ENCODE measurements around the gene RPS6KA2. TPM values are rescaled to one million over a fixed set of nuclear protein-coding genes. Genes with fewer than 3 reads are reported as not detected.
A peak's percentile ranks its signal among the peaks of the same experiment; 100 is the strongest.

Gene RPS6KA2
- polyA plus RNA-seq (2014; cell fraction: cytosol; rRNA removed): 10.1 and 12.3 TPM in 2 replicates
- 6.8 and 9.0 TPM in 2 replicates for polyA plus RNA-seq (2014; cell fraction: nucleus; rRNA removed)

DNA sequence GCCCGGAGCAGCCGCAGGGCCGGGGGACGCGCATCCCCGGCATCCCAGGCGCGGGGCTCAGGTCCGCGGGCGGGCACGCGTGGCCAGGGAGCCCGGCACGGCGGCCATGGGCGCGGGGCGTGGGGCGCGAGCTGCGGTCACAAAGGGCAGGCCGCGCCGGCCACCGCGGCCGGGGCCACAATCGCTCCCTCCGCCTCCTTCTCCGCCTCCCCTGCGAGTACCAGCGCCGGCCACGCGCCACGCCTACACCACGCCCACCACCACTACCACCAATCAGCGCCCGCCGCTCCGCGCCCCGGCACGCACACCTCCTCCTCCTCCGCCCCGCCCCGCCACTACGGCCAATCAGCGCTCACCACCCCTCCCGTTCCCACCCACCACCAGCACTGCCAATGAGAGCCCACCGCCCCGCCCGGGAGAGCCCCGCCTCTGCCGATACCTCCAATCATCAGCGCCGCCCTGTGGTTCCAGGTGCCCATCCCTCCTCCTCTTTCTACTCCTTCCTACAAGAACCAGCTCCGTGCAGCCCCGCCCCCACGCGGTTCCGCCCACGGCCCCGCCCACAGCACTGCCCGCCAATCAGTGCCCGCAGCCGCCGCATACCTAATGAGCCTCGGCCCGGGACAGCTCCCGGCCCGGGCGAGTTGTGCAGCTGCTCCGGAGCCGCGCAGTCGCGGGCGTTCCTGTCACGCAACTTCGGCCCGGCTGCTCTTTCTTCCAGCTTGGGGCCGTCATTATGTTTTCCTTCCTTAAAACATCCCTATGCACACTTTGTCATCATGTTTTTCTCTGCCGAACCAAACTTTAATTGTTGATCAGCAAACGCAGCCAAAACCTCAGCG, at the start of gene RPS6KA2:
RPS6KA2 (minus strand) TSS at position 219 of the 842 bp plus-strand sequence. CDS start 232 bp downstream, outside the sequence.
- peak; percentile 99 for DNase-seq (ENCODE audit: low spot score)

DNA sequence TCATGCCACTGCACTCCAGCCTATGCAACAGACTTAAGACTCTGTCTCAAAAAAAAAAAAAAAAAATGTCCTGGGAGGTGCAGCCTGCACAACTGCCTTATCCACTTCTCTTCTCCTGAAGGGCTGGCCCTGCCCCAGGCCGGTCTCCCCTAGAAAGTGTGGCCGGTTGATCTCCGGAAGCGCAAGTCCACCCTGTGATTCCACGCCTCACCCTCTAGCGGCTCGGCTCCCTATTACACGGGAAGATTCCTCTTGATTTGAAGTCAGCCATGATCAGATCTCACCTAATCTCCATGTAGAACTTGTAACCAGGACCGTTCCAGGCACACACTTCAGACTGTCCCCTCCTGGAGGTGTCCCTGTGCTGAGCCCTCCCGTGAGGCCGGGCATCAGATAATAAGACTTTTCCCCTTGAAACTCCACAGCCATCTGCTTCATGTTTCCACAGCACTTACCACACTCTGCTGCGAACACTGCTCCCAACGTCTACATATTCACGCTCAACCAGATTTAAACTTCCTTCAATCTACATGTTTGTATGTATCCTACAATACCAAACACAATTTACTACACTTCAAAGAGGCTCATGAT, 49.3 kb upstream of the RPS6KA2 start:
- no peak for DNase-seq (ENCODE audit: low spot score)

DNA sequence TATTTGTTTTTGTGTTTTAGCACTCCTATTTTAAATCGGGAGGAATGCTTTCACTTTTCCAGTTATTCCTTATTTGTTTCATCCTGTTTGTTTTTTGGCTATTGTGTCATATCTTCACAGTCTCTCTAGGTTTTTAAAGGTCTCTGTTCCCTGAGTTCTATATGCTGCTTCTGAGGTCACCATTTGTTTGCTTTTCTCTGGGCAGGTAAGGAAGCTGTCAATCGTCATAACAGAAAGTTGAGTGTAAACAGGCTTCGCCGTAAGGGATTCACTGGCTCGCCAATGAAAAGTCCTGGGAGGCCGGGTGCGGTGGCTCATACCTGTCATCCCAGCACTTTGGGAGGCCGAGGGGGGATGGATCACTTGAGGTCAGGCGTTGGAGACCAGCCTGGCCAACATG, 48.7 kb upstream of the RPS6KA2 start:
- no peak for DNase-seq (ENCODE audit: low spot score)

DNA sequence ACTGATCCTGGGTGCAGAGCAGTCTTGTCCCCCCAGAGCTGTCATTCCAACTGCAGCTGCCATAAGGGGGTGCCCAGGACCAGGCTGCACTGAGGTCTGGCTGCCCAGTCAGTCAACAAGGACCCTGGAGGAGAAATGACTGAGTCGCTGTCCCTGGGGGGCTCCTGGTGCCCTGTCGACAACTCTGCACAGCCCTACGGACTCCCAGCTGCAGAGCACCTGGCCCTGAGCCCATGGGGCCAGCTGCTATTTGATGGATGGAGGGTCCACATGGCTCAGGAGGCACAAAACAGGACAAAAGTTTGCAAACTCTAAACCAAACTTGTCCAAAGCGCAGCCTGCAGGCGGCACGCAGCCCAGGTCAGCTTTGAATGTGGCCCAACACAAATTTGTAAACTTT, 46.3 kb upstream of the RPS6KA2 start:
- no peak for DNase-seq (ENCODE audit: low spot score)

DNA sequence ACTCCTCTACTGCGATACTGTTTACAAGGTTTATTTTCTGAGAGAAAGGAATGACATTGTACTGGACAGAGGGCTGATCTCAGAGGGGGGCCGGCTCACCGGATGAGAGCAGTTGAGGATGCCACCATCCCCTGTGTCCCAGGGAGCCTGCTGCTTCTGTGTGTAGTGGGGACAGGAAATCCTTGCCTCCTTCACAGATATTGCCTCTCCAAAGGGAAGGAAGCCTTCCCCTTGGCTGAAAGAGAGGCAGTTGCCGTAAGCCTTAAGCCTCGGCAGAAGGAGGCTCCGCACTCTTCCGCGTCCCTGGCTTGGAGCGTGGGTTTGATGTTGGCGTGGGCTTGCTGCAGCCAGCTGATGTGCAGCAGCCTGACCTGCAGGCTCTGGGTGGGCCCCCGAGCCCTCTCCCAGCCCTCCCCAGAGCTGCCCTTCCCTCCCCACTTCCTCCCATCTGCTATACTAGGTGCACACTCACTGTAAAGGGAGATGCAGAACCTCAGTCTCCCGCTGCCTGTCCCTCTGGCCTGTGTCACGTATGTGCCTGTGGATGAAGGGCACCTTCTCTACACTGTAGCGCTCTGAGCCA, 45.7 kb upstream of the RPS6KA2 start:
- no peak for DNase-seq (ENCODE audit: low spot score)

DNA sequence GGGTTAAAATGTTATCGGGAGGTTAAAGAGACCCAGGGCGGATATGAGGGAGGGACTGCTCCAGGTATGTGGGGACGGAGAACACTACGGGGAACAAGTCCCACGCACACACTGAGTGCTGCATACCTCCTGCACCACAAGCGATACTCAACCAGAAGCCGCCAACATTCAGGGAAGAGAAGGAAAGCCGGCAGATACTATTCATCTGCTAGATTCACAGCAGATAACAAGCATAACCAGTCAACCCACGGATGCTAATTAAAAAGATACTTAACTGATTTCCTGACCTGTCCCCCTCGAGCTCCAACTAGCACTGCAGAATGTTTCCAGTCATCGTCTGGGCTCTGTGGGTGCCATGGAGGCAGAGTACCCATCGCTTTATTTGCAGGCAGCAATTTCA, 45.1 kb upstream of the RPS6KA2 start:
- peak; percentile 30 for DNase-seq (ENCODE audit: low spot score)

DNA sequence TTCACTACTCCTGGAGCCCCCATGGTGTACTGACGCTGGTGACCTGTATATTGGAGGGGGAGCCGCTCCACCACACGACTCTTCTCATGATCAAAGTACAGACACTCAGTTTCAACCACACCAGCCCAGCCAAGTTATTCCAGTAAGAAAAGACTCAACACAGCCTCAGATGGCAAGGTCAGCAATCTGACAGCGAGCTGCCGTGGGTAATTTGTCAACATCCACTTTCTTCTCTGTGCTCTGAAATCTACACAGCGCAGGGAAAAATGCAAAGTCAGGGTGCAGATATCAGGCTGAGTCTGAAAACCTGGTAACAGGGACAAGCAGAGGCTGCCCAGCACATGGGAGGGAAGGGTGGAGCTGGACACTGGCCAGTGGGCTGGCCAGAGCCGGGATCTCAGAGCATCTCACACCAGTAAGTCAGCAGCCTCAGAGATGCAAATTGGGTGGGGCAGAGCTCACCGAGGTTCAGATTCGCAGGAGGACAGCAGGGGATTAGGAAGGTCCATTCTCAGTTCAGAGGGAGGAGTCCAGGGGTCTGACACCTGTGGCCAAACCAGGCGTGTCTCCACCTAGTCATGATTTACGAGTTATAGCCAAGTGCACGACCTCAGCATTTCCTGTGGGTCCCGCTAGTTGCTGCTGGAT, 44.5 kb upstream of the RPS6KA2 start:
- no peak for DNase-seq (ENCODE audit: low spot score)

DNA sequence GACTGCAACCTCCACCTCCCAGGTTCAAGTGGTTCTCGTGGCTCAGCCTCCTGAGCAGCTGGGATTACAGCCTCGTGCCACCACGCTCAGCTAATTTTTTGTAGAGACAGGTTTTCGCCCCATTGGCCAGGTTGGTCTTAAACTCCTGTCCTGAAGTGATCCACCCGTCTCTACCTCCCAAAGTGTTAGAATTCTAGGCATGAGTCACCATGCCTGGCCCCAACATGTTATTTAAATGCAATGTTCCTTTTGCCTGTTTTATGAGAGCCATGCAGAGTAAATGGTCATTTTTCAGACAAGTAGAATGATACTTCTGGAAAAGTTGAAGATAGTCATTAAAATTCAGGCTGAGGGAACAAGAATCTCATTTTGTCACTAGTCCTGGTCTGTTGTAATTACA, 43.8 kb upstream of the RPS6KA2 start:
- DNase-seq (ENCODE audit: low spot score): no peak

DNA sequence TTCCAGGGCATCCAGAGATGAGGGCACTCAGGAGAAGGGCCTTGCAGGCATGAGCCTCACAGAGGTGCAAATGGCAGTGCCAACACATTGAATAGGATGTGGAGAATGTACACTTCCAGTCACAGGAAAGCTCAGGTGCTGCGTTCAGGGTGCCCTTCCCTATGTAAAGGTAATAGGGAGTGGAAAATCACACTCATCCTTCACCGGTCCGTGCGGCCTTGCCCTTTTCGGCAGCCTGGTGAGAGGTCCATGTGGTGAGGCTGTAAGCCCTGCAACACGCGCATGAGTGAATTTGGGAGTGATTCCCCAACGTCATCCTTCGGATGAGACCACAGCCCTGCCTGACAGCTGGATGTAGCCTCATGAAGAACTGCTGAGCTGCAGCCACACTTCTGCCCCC, 43.0 kb upstream of the RPS6KA2 start:
- DNase-seq (ENCODE audit: low spot score): no peak

DNA sequence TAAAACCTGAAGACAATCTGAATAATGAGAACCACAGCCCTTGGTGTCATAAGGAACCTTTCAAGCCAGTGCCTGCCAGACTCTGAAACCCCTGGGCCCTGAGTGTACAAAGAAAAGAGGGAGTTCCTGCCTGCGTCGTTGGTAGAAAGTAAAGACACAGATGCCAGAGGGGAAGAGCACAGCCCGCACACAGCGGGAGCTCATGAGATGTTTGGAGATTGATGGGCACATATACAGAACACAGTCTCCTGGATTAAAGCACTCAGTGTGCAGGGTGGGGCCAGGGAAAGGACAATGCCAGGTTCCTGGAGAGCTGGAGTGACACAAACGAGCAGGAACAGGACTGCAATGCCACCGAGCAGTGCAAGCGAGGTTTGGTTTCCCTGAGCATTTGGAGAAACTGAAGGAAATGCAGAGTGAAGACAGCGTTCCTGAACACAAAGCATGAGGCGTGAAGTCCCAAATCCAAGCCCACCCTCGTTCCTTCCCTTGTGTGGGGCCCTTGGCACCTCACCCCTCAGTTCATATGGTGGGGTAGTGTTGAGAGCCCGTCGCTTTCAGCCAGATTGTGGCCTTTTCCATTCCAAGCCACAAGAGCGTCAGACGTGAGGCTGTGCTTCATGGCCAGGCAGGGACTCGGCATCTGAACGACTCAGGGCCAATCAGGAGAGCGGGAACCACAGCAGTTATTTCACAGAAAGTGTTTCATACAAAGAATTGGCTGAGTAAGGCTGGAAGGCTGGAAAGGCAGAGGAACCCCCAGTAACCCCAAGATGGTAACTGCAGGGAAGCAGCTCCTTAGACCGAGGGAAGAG, 41.0 kb upstream of the RPS6KA2 start:
- DNase-seq (ENCODE audit: low spot score): no peak

DNA sequence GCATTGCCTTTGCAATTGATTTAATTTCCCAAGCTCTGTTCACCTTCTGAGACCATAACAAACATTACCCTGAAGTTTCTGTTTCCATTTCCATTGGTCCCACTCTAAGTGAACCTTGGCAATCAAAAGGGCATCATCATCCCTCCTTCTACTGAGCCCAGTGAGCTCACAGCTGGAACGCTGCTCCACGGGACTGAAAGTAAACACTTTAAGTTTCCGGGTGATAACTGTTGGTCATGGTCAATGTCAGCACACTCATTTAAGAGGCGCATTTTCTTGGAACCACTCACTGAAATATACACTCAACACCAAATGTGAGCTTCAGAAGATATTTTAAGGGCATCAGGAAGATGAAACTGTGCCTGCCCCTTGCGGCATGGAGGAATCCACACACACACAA, 37.1 kb upstream of the RPS6KA2 start:
- DNase-seq (ENCODE audit: low spot score): no peak

DNA sequence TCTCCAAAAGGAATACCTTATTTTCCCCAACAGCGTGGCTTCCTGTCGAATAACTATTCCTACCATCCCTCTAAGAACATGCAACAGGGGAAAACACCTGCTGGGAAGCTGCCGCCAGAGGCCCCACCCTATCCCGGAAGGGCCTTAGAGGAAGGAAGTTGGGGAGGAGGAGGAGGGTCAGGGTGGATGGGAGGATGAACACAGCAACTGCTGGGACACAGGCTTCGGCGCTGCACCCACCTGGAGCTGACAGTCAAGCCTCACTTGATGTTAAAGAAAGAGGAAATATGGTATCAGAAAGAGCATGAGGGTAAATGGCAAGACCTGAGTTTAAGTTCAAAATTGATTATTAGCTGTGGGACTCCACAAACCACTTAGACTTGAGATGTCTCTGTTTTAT, 36.5 kb upstream of the RPS6KA2 start:
- DNase-seq (ENCODE audit: low spot score): no peak

DNA sequence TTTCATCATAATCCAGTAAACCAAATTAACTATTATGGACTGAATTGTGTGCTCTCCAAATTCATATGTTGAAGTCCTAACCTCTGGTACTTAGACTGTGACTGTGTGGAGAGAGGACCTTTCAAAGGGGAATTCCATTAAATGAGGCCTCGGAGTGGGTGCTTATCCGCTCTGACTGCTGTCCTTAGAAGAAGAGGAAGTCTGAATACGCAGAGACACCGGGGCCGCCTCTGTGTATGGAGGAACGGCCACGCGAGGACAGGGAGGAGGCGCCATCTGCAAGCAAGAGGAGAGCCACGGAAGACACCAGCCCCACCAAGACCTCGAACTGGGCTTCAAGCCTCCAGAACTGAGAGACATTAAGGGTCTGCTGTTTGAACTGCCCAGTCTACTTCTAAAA, 35.6 kb upstream of the RPS6KA2 start:
- DNase-seq (ENCODE audit: low spot score): no peak

DNA sequence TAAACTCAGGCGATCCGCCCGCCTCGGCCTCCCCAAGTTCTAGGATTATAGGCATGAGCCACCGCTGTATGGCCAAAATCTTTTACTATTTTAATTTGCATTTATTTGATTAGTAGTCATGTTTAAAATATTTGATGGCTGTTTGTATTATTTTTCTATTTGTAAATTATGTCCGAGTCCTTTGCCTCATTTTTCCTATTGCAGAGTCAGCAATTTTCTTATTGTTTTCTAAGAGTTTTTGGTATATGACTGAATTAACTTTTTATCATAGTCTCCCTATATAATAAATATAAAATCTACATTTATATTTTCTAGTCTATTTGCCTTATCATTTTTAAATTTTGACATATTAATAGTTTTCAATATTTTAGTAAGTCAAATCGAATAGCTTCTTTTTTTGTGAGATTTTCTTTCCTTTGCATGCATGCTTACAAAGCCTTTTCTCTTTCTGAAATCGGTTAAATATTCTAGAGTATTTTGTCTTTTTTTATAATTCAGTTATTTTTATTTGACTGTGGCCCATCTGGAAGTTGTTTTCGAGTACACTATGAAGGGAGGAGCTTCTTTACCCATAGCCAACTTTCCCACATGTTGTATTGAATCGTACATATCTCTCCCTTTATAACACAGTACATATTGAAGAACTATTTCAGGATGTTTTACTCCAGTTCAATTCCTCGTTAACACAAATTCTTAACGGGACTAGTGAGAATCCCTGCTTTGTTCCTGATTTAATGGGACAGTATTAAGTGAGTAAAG, 34.5 kb upstream of the RPS6KA2 start:
- DNase-seq (ENCODE audit: low spot score): no peak

DNA sequence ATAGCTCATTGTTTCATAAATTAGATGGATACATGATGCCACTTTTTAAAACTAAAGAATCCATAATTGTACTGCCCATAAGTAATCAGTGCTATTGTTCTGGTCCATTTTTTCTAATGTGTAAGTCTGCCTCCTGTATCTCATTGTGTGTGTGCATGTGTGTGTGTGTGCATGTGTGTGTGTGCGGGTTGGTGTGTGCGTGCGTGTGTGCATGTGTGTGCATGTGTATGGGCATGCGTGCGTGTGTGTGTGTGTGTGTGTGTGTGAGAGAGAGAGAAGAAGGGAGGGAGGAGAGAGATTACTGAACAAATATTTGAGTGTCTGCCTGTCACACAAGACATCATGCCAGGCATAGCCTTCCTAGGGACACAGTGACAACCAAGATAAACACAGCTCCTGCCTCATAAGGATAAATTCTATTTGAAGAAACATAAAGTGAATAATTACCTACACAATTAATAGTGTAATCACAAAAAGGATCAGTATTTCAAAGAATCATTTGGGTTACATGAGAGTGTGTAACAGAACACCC, 33.2 kb upstream of the RPS6KA2 start:
- no peak for DNase-seq (ENCODE audit: low spot score)

DNA sequence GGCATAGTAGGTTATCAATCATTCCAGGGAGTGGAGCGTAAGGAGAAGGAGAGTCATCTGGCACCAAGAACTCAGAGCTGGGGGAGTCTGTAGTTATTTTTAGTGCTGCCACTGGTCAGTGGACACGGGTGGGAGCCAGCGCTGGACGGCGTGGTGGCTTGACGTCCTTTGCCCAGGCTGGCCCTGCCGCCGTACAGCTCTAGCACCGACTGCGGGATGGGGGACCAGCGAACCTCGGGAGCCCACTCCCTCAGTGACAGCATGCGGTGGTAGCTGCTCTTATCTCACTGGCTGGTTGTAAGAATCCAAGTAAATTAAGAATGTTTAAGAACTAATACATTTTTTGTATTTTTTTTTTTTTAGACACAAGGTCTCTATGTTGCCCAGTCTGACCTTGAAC, 32.5 kb upstream of the RPS6KA2 start:
- no peak for DNase-seq (ENCODE audit: low spot score)

DNA sequence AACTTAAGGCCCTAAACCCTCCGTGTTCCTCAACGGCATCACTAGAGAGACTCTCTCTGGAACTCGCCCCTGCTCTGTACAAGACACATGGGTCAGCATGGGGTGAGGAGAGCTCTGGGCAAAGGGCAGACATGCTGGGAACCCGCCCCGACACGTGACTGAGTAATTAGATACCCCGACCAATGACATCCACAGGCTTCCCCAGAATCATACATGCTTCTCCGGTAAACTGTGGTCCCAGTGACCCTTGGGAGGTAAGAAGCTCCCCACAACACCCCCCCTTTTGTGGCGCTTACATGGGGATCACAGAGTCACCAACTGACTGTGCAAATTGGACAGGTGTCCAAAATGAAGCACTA, 31.7 kb upstream of the RPS6KA2 start:
- no peak for DNase-seq (ENCODE audit: low spot score)

DNA sequence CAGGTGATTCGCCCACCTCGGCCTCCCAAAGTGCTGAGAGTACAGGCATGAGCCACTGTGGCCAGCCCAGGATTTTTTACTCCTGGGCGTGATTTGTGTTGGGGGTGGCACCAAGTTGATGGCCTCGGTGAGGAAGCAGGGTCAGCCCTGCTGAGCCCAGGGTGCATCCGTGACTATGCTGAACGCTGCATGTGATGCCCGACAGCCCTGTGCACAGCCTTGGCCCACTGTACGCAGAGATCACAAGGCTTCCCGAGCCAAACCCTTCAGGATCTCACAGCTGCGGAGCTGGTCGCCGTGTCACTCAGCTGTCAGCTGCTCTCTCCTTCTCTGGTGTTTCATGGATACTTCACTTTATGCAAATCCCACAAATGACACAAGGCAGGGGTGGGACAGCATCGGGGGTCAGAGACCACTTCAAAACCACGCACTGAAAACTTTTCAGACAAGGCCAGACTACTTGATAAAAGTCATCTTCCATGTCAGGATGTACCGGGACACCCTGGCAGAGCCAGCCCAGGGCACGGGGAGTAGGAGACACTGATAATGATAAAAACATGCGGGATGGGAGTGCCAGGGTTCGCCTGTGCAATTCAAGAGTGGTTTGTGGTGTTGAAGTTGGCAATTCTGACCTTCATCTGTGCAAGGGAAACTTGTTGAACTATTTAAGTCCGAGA, 31.2 kb upstream of the RPS6KA2 start:
- no peak for DNase-seq (ENCODE audit: low spot score)

DNA sequence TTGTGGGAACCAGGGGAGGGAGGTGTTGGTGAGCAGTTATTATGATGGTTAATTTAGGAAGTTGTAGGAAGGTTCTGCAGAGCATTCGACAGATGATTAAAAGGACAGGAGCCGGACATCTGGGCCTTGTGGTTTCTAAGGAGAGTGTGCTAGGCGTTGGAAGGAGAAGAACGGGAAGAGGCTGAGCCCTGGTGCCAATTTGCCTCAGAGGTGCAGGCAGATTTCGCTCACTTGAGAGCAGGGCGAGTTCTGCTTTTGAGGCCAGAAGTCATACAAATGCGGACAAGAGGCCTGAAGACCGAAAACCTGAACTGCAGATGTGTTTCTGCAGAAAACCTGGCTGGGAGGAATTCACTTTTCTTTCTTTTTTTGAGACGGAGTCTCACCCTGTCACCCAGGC, 30.5 kb upstream of the RPS6KA2 start:
- DNase-seq (ENCODE audit: low spot score): no peak

Measured in SK-N-DZ (cell line).